Neural progenitor cell (in vitro differentiated cells): ENCODE measurements around the gene TMEM50B. TPM values are rescaled to one million over a fixed set of nuclear protein-coding genes. Genes with fewer than 3 reads are reported as not detected.

Experiments used
- DNase-seq: peaks from one replicate; pipeline ENCODE4 v3.0.0-alpha.2; 2016; ENCODE audit warnings: low spot score
- H2AFZ ChIP-seq: fragments of 200-600 bp; sonication (generic); replicated peaks from 2 replicates; pipeline ENCODE4 v1.6.1; 2016; ENCODE audit warnings: antibody characterized with exemption
- H3F3A ChIP-seq: fragments of 200-600 bp; sonication (generic); 2 replicates; pipeline ENCODE4 v1.6.1; 2016; ENCODE audit warnings: antibody characterized with exemption, low read depth
- H3K27ac ChIP-seq: fragments of 200-600 bp; sonication (generic); 2 replicates; pipeline ENCODE4 v1.5.1; 2016; ENCODE audit warnings: mild to moderate bottlenecking
- H3K27me3 ChIP-seq: fragments of 200-600 bp; sonication (generic); 2 replicates; pipeline ENCODE4 v1.6.1; 2016; ENCODE audit warnings: mild to moderate bottlenecking, moderate library complexity
- H3K36me3 ChIP-seq: fragments of 200-600 bp; sonication (generic); 2 replicates; pipeline ENCODE4 v1.5.1; 2016
- H3K4me1 ChIP-seq: fragments of 200-600 bp; sonication (generic); 2 replicates; pipeline ENCODE4 v1.6.1; 2016; ENCODE audit warnings: mixed run types
- H3K4me2 ChIP-seq: fragments of 200-600 bp; sonication (generic); 2 replicates; pipeline ENCODE4 v1.6.1; 2016
- H3K4me3 ChIP-seq: fragments of 200-600 bp; sonication (generic); 2 replicates; pipeline ENCODE4 v1.5.1; 2016
- H3K79me2 ChIP-seq: fragments of 200-600 bp; sonication (generic); 2 replicates; pipeline ENCODE4 v1.6.1; 2016; ENCODE audit warnings: low read depth
- H3K9ac ChIP-seq: fragments of 200-600 bp; sonication (generic); 2 replicates; pipeline ENCODE4 v1.6.1; 2016
- H3K9me3 ChIP-seq: fragments of 200-600 bp; sonication (generic); 2 replicates; pipeline ENCODE4 v1.5.1; 2016; ENCODE audit warnings: low read depth
- H4K20me1 ChIP-seq: fragments of 200-600 bp; sonication (generic); 2 replicates; pipeline ENCODE4 v1.6.1; 2016; ENCODE audit warnings: low read depth
- H3K27ac Mint-ChIP-seq: 3 replicates; pipeline ENCODE4 v1.8.0; 2021; ENCODE audit warnings: mixed read lengths
- H3K27me3 Mint-ChIP-seq: 2 replicates; pipeline ENCODE4 v1.8.0; 2022; ENCODE audit warnings: low read depth, mild to moderate bottlenecking, inconsistent platforms, moderate library complexity, mixed read lengths; ENCODE audit not compliant: insufficient read depth
- H3K36me3 Mint-ChIP-seq: 3 replicates; pipeline ENCODE4 v1.8.0; 2021; ENCODE audit warnings: mixed read lengths
- H3K4me1 Mint-ChIP-seq: 3 replicates; pipeline ENCODE4 v1.8.0; 2021; ENCODE audit warnings: mixed read lengths
- H3K4me3 Mint-ChIP-seq: 3 replicates; pipeline ENCODE4 v1.8.0; 2021; ENCODE audit warnings: mild to moderate bottlenecking, moderate library complexity, mixed read lengths
- H3K9me3 Mint-ChIP-seq: 3 replicates; pipeline ENCODE4 v1.8.0; 2020; ENCODE audit warnings: mixed read lengths
- CTCF ChIP-seq: fragments of 200-600 bp; sonication (generic); IDR thresholded peaks from 2 replicates; pipeline ENCODE4 v1.5.1; 2017; ENCODE audit warnings: antibody characterized with exemption, mild to moderate bottlenecking
- EZH2 ChIP-seq: fragments of 200-600 bp; sonication (generic); IDR thresholded peaks from 2 replicates; pipeline ENCODE4 v1.6.1; 2017; ENCODE audit warnings: antibody characterized with exemption, mild to moderate bottlenecking, moderate library complexity
- EZH2phosphoT487 ChIP-seq: fragments of 200-600 bp; sonication (generic); IDR thresholded peaks from 2 replicates; pipeline ENCODE4 v1.6.1; 2017; ENCODE audit warnings: antibody characterized with exemption
- total RNA-seq: library from RNA; depleted of rRNA; stranded (reverse); fragments of >200 nt; gene quantifications from 2 replicates; pipeline ENCODE4 v1.2.3, GENCODE V29; 2015; ENCODE audit warnings: low replicate concordance

Gene TMEM50B
- total RNA-seq, 1 donor from 2014 or later: 31.5 TPM

GRCh38 chr21:33518899-33519298 is 39.1 kb upstream of the TMEM50B start:
- Histone ChIP-seq H3K36me3 (peaks cover 15% of the 10 kb centered on the region), H3K4me3 (no peak overlapping the region), H3K9me3 (no peaks in the 10 kb centered on the region), H3K4me1 (no peaks in the 10 kb centered on the region), H3K9ac (no peak overlapping the region), H3K4me2 (no peak overlapping the region), H2AFZ (no peak overlapping the region), H3K27ac (no peak overlapping the region), H4K20me1 (no peaks in the 10 kb centered on the region), H3F3A (no peaks in the 10 kb centered on the region), H3K79me2 (no peaks in the 10 kb centered on the region), H3K27me3 (no peaks in the 10 kb centered on the region)
- no peak overlapping the region for H3K4me3 Mint-ChIP-seq
- TF ChIP-seq EZH2phosphoT487 (no peak), CTCF (no peak), EZH2 (no peak)
- H3K9me3 Mint-ChIP-seq: no peaks in the 10 kb centered on the region
- no peak overlapping the region for H3K27ac Mint-ChIP-seq
- peaks cover 31% of the 10 kb centered on the region for H3K36me3 Mint-ChIP-seq
- no peaks in the 10 kb centered on the region for H3K27me3 Mint-ChIP-seq
- DNase-seq: no peak
- no peaks in the 10 kb centered on the region for H3K4me1 Mint-ChIP-seq

GRCh38 chr21:33514229-33514628 is 34.5 kb upstream of the TMEM50B start:
- TF ChIP-seq EZH2: no peak
- TF ChIP-seq CTCF: no peak
- no peak for TF ChIP-seq EZH2phosphoT487
- no peak for DNase-seq
- H3K4me2 ChIP-seq: no peak overlapping the region
- no peaks in the 10 kb centered on the region for H3K4me1 ChIP-seq
- no peaks in the 10 kb centered on the region for H3K27me3 ChIP-seq
- no peaks in the 10 kb centered on the region for H3K4me1 Mint-ChIP-seq
- peaks cover 43% of the 10 kb centered on the region for H3K36me3 Mint-ChIP-seq
- no peak overlapping the region for H3K9ac ChIP-seq
- H3K4me3 ChIP-seq: no peak overlapping the region
- H3K79me2 ChIP-seq: no peaks in the 10 kb centered on the region
- no peaks in the 10 kb centered on the region for H3K9me3 Mint-ChIP-seq
- no peak overlapping the region for H3K27ac ChIP-seq
- H3K27me3 Mint-ChIP-seq: no peaks in the 10 kb centered on the region
- no peak overlapping the region for H3K27ac Mint-ChIP-seq
- no peaks in the 10 kb centered on the region for H3K9me3 ChIP-seq
- H3F3A ChIP-seq: peaks cover 4% of the 10 kb centered on the region
- no peaks in the 10 kb centered on the region for H4K20me1 ChIP-seq
- no peak overlapping the region for H3K4me3 Mint-ChIP-seq
- peaks cover 10% of the 10 kb centered on the region for H3K36me3 ChIP-seq
- H2AFZ ChIP-seq: no peak overlapping the region

GRCh38 chr21:33512481-33512880 is 32.7 kb upstream of the TMEM50B start:
- H3K4me3 ChIP-seq: no peak overlapping the region
- Mint-ChIP-seq H3K4me1 (no peaks in the 10 kb centered on the region), H3K27ac (no peak overlapping the region), H3K4me3 (no peak overlapping the region), H3K27me3 (no peaks in the 10 kb centered on the region), H3K36me3 (peaks cover 39% of the 10 kb centered on the region), H3K9me3 (no peaks in the 10 kb centered on the region)
- no peak overlapping the region for H3K9ac ChIP-seq
- no peaks in the 10 kb centered on the region for H4K20me1 ChIP-seq
- peaks cover 4% of the 10 kb centered on the region for H3F3A ChIP-seq
- no peaks in the 10 kb centered on the region for H3K4me1 ChIP-seq
- TF ChIP-seq EZH2phosphoT487 (no peak), CTCF (no peak), EZH2 (no peak)
- no peak for DNase-seq
- H3K4me2 ChIP-seq: no peak overlapping the region
- H3K27me3 ChIP-seq: no peaks in the 10 kb centered on the region
- H3K27ac ChIP-seq: no peak overlapping the region
- H3K79me2 ChIP-seq: no peaks in the 10 kb centered on the region
- H2AFZ ChIP-seq: no peak overlapping the region
- H3K9me3 ChIP-seq: no peaks in the 10 kb centered on the region
- H3K36me3 ChIP-seq: peaks cover 16% of the 10 kb centered on the region
